Hepatocyte (in vitro differentiated cells): ENCODE data around the gene SLC38A1. TPM values are rescaled to one million over a fixed set of nuclear protein-coding genes. Genes with fewer than 3 reads are reported as not detected.

ENCODE experiments used
- DNase-seq: peaks from one replicate; pipeline ENCODE4 v3.0.0-alpha.2; 2016; ENCODE audit warnings: low spot score
- H2AFZ ChIP-seq: fragments of 200-600 bp; sonication (generic); 2 replicates; pipeline ENCODE4 v1.6.0; 2016; ENCODE audit warnings: antibody characterized with exemption, mild to moderate bottlenecking
- H3K27ac ChIP-seq: fragments of 200-600 bp; sonication (generic); 2 replicates; pipeline ENCODE4 v1.5.1; 2016; ENCODE audit warnings: mild to moderate bottlenecking
- H3K27me3 ChIP-seq: fragments of 200-600 bp; sonication (generic); 2 replicates; pipeline ENCODE4 v1.6.1; 2016
- H3K36me3 ChIP-seq: fragments of 200-600 bp; sonication (generic); replicated peaks from 2 replicates; pipeline ENCODE4 v1.5.1; 2016; ENCODE audit warnings: low read depth; ENCODE audit not compliant: insufficient read depth
- H3K4me1 ChIP-seq: fragments of 200-600 bp; sonication (generic); 2 replicates; pipeline ENCODE4 v1.5.1; 2016; ENCODE audit warnings: mild to moderate bottlenecking, moderate library complexity; ENCODE audit not compliant: insufficient read depth
- H3K4me2 ChIP-seq: fragments of 200-600 bp; sonication (generic); 2 replicates; pipeline ENCODE4 v1.6.0; 2016
- H3K4me3 ChIP-seq: fragments of 200-600 bp; sonication (generic); 2 replicates; pipeline ENCODE4 v1.5.1; 2016; ENCODE audit warnings: mild to moderate bottlenecking
- H3K79me2 ChIP-seq: fragments of 200-600 bp; sonication (generic); 2 replicates; pipeline ENCODE4 v1.6.0; 2017; ENCODE audit warnings: mild to moderate bottlenecking
- H3K9me2 ChIP-seq: fragments of 200-600 bp; sonication (generic); replicated peaks from 2 replicates; pipeline ENCODE4 v1.6.0; 2017; ENCODE audit warnings: mild to moderate bottlenecking; ENCODE audit not compliant: insufficient read depth
- H3K9me3 ChIP-seq: fragments of 200-600 bp; sonication (generic); 2 replicates; pipeline ENCODE4 v1.5.1; 2016; ENCODE audit warnings: low read depth, mild to moderate bottlenecking
- H4K20me1 ChIP-seq: fragments of 200-600 bp; sonication (generic); 2 replicates; pipeline ENCODE4 v1.6.0; 2016; ENCODE audit warnings: mild to moderate bottlenecking; ENCODE audit not compliant: insufficient read depth, poor library complexity, severe bottlenecking
- CTCF ChIP-seq: fragments of 200-600 bp; sonication (generic); IDR thresholded peaks from 2 replicates; pipeline ENCODE4 v1.5.1; 2016; ENCODE audit warnings: antibody characterized with exemption, mild to moderate bottlenecking; ENCODE audit not compliant: poor library complexity
- EZH2 ChIP-seq: fragments of 200-600 bp; sonication (generic); IDR thresholded peaks from 2 replicates; pipeline ENCODE4 v1.6.1; 2016; ENCODE audit warnings: antibody characterized with exemption, mild to moderate bottlenecking, borderline replicate concordance
- EZH2phosphoT487 ChIP-seq: fragments of 200-600 bp; sonication (generic); IDR thresholded peaks from one replicate; pipeline ENCODE4 v1.6.1; 2018; ENCODE audit warnings: antibody characterized with exemption, mild to moderate bottlenecking, low read depth, moderate library complexity; ENCODE audit not compliant: unreplicated experiment, severe bottlenecking
- WGBS: methylation state at CpG from one replicate; pipeline ENCODE4 v1.1.6; 2016; ENCODE audit warnings: low lambda C conversion rate; ENCODE audit errors: missing lambda C conversion rate; 5-methylcytosine and 5-hydroxymethylcytosine counted together
- polyA plus RNA-seq: library from polyadenylated mRNA; unstranded; fragments of >200 nt; fragmentation: Nextera tagmentation; extraction: Ambion mirVana; gene quantifications from 2 replicates; pipeline ENCODE4 v1.2.1, GENCODE V29; 2016
- total RNA-seq: library from RNA; depleted of rRNA; stranded (reverse); fragments of >200 nt; gene quantifications from 2 replicates; pipeline ENCODE4 v1.2.3, GENCODE V29; 2014

SLC38A1 gene
- total and polyA plus RNA-seq, 2 experiments from 2014 or later: 48.2 to 86.8 TPM

GRCh38 chr12:46144433-46144832 lies 124.4 kb downstream of the SLC38A1 start:
- 94% methylated on average over 2 of the region's 2 CpGs for WGBS
- peaks cover 19% of the 10 kb centered on the region for H3K4me1 ChIP-seq
- no peak overlapping the region for H3K4me3 ChIP-seq
- no peaks in the 10 kb centered on the region for H3K27me3 ChIP-seq
- H4K20me1 ChIP-seq: no peaks in the 10 kb centered on the region
- H3K9me2 ChIP-seq: no peaks in the 10 kb centered on the region
- no peak overlapping the region for H3K27ac ChIP-seq
- no peak overlapping the region for H3K4me2 ChIP-seq
- TF ChIP-seq CTCF (no peak), EZH2phosphoT487 (no peak)
- no peak for DNase-seq
- no peak overlapping the region for H2AFZ ChIP-seq
- H3K9me3 ChIP-seq: no peaks in the 10 kb centered on the region
- no peaks in the 10 kb centered on the region for H3K79me2 ChIP-seq
- no peaks in the 10 kb centered on the region for H3K36me3 ChIP-seq

- H3K9me3 ChIP-seq: no peaks in the 10 kb centered on the region
These were observed 132.6 kb downstream of the SLC38A1 start for GRCh38 chr12:46136249-46136648.

DNA sequence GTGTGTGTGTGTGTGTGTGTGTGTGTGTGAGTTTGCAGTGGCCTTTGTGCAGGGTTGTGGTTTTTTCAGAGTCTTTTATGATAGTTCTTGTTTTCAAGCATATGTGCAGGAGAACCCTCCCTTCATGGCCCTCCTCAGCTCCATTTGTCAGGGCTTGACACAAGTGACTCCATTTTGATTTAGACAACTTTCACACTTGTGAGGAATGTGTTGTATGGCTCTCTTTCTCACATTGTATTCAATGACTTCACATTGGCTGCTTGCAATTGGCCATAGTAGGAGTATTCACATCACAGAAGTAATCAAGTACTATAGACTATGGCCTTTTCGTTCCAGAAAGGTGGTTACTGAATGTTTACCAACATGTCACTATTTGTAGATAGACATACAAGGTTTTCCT lies 133.1 kb downstream of the SLC38A1 start:
- no peaks in the 10 kb centered on the region for H3K9me2 ChIP-seq
- H3K4me2 ChIP-seq: no peak overlapping the region
- H3K79me2 ChIP-seq: no peaks in the 10 kb centered on the region
- H3K27ac ChIP-seq: no peak overlapping the region
- H3K4me3 ChIP-seq: no peak overlapping the region
- no peak overlapping the region for H2AFZ ChIP-seq
- no peaks in the 10 kb centered on the region for H3K36me3 ChIP-seq
- peaks cover 14% of the 10 kb centered on the region for H3K4me1 ChIP-seq
- DNase-seq: no peak
- TF ChIP-seq EZH2 (no peak), EZH2phosphoT487 (no peak), CTCF (no peak)
- H3K9me3 ChIP-seq: no peaks in the 10 kb centered on the region
- no peaks in the 10 kb centered on the region for H3K27me3 ChIP-seq
- 94% methylated on average over 1 of the region's 1 CpG for WGBS
- no peaks in the 10 kb centered on the region for H4K20me1 ChIP-seq

More at GRCh38 chr12:46136249-46136648, 132.6 kb downstream of the SLC38A1 start:
- Histone ChIP-seq H3K27ac (no peak overlapping the region), H3K4me2 (no peak overlapping the region), H2AFZ (no peak overlapping the region), H3K4me3 (no peak overlapping the region), H4K20me1 (no peaks in the 10 kb centered on the region), H3K4me1 (peaks cover 14% of the 10 kb centered on the region), H3K27me3 (no peaks in the 10 kb centered on the region), H3K9me2 (no peaks in the 10 kb centered on the region), H3K79me2 (no peaks in the 10 kb centered on the region), H3K36me3 (no peaks in the 10 kb centered on the region)
- no peak for TF ChIP-seq EZH2phosphoT487
- no peak for TF ChIP-seq EZH2
- no peak for TF ChIP-seq CTCF
- 86% methylated on average over 2 of the region's 2 CpGs for WGBS
- no peak for DNase-seq

- H4K20me1 ChIP-seq: no peaks in the 10 kb centered on the region
- H3K27me3 ChIP-seq: no peaks in the 10 kb centered on the region
- TF ChIP-seq EZH2phosphoT487 (no peak), CTCF (no peak), EZH2 (no peak)
- no peak overlapping the region for H2AFZ ChIP-seq
- H3K9me2 ChIP-seq: no peaks in the 10 kb centered on the region
- no peaks in the 10 kb centered on the region for H3K79me2 ChIP-seq
- peaks cover 14% of the 10 kb centered on the region for H3K4me1 ChIP-seq
- H3K27ac ChIP-seq: peak overlapping the region; percentile 61
- H3K4me2 ChIP-seq: peak overlapping the region; percentile 0
- no peak for DNase-seq
- no peaks in the 10 kb centered on the region for H3K9me3 ChIP-seq
- no peak overlapping the region for H3K4me3 ChIP-seq
- no peaks in the 10 kb centered on the region for H3K36me3 ChIP-seq
These were observed 134.0 kb downstream of the SLC38A1 start for GRCh38 chr12:46134852-46135251.
